Gastrocnemius medialis (tissue), 4 donors: Measurements from ENCODE around the gene WFDC1.

Experiments used
- POLR2A ChIP-seq, 2 donors: fragments of 450-650 bp; IDR thresholded peaks; one replicate each; pipeline ENCODE4 v1.6.1; 2017; ENCODE audit warnings: antibody characterized with exemption in 2 of 2, mild to moderate bottlenecking in 2 of 2, moderate library complexity in 2 of 2
- TF ChIP-seq, protein P1 (sequence below), 5 experiments: fragments of 450-650 bp in 3 of 5; fragments of 200-600 bp in 2 of 5; sonication (generic) in 2 of 5; IDR thresholded peaks in 4 of 5; conservative IDR thresholded peaks in 1 of 5; 1 replicate in 4 of 5; 2 replicates in 1 of 5; pipeline ENCODE4 v1.5.1; 2016 to 2019; ENCODE audit warnings: antibody characterized with exemption in 5 of 5, mild to moderate bottlenecking in 3 of 5, moderate library complexity in 3 of 5

DNA sequence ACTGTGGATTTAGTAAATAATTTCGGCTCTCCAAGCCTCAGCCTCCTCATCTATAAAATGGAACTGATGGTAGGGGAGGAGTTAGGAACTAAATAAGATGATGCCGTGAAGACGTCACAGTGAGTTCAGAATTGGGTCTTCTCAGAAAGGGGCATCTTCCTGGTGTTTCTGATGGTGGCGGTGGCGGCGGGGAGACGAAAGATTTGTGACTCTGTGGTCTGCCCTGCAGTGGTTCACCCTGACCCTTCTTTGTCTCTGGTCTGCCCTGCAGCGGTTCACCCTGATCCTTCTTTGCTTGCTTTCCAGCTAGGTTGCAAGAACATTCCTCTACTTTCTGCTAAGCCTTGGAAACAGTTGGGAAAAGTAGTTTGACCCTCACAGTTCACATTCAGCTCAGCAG lies 34.3 kb downstream of the WFDC1 start:
- TF ChIP-seq, protein P1, sequence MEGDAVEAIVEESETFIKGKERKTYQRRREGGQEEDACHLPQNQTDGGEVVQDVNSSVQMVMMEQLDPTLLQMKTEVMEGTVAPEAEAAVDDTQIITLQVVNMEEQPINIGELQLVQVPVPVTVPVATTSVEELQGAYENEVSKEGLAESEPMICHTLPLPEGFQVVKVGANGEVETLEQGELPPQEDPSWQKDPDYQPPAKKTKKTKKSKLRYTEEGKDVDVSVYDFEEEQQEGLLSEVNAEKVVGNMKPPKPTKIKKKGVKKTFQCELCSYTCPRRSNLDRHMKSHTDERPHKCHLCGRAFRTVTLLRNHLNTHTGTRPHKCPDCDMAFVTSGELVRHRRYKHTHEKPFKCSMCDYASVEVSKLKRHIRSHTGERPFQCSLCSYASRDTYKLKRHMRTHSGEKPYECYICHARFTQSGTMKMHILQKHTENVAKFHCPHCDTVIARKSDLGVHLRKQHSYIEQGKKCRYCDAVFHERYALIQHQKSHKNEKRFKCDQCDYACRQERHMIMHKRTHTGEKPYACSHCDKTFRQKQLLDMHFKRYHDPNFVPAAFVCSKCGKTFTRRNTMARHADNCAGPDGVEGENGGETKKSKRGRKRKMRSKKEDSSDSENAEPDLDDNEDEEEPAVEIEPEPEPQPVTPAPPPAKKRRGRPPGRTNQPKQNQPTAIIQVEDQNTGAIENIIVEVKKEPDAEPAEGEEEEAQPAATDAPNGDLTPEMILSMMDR (IDR thresholded peaks at IDR 0.05 in 4 of 5, conservative IDR thresholded peaks at IDR 0.05 in 1 of 5), result no peak
- no peak for TF ChIP-seq POLR2A (IDR thresholded peaks at IDR 0.05)
